ENCODE data around the gene MAU2. TPM values are rescaled to one million over a fixed set of nuclear protein-coding genes. Genes with fewer than 3 reads are reported as not detected.

The MAU2 gene
- total RNA-seq, 1 donor from 2014 or later: 55.2 TPM

DNA sequence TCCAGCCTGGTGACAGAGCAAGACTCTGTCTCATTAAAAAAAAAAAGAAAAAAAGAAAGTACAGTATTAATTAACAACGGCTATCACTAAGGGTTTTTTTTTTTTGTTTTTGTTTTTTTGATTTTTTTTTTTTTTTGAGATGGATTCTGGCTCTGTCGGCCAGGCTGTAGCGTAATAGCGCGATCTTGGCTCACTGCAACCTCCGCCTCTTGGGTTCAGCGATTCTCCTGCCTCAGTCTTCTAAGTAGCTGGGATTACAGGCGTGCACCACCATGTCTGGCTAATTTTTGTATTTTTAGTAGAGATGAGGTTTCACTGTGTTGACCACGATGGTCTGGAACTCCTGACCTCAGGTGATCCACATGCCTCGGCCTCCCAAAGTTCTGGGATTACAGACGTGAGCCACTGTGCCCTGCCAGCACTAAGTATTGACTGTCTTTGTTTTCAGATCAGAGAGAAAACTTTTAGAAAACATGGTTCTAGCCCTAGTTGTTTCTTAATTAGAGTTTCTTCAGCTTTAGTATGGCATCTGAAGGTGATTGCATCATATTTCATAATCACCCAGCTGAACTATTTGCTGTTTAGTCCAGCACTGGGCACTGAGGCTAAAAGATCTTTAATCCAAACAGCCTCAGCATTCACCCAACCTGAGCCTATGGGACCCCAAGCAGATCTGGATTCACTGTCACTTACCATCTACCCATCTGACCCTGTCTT is 82.2 kb downstream of the MAU2 start:
- no peak for DNase-seq (ENCODE audit: extremely low spot score in 2 of 2)
- Histone ChIP-seq H3K36me3 (no peaks in the 10 kb centered on the region), H3K27me3 (no peaks in the 10 kb centered on the region), H3K4me1 (peaks cover 42% of the 10 kb centered on the region), H3K9me3 (no peaks in the 10 kb centered on the region), H3K27ac (peak overlapping the region; percentile 2), H3K4me3 (no peak overlapping the region)
- intact Hi-C loops (cut with DNase I): loop anchor here (10.0 kb wide), 1 partner anchor 82 kb away; no protein-coding TSS in a partner anchor
- TF ChIP-seq POLR2A (IDR thresholded peaks at IDR 0.05): no peak
- no peak for TF ChIP-seq POLR2AphosphoS5 (IDR thresholded peaks at IDR 0.05; ENCODE audit: insufficient read depth in 1 of 2, low read depth in 1 of 2)
- TF ChIP-seq, protein P1, sequence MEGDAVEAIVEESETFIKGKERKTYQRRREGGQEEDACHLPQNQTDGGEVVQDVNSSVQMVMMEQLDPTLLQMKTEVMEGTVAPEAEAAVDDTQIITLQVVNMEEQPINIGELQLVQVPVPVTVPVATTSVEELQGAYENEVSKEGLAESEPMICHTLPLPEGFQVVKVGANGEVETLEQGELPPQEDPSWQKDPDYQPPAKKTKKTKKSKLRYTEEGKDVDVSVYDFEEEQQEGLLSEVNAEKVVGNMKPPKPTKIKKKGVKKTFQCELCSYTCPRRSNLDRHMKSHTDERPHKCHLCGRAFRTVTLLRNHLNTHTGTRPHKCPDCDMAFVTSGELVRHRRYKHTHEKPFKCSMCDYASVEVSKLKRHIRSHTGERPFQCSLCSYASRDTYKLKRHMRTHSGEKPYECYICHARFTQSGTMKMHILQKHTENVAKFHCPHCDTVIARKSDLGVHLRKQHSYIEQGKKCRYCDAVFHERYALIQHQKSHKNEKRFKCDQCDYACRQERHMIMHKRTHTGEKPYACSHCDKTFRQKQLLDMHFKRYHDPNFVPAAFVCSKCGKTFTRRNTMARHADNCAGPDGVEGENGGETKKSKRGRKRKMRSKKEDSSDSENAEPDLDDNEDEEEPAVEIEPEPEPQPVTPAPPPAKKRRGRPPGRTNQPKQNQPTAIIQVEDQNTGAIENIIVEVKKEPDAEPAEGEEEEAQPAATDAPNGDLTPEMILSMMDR (IDR thresholded peaks at IDR 0.05): no peak

DNA sequence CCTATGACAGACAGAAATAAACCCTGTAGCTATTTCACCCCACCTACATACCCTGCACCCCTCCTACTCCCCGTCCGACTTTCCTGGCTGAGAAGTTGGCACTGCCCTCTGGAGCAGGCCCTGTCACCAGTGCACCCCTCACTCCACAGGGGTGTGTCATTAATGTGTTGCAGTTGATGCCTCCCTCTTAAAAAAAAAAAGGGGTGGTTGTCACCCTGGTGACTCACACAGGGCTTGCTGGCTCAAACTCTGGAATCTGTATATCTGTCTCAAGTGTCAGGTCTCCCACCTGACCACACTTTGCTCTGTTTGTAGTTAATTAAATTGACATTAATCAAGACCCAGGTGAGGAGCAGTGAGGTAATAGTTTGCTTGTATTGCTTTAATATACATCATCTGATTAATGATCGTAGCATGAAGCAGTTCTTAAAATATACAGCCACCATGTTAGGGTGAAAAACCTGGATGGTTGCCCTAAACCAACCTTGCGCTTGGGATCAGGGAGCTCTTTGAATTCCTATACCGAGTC is 82.8 kb downstream of the MAU2 start:
- Histone ChIP-seq H3K9me3 (no peaks in the 10 kb centered on the region), H3K4me1 (peaks cover 49% of the 10 kb centered on the region), H3K27me3 (no peaks in the 10 kb centered on the region), H3K27ac (peak overlapping the region; percentile 2), H3K4me3 (no peak overlapping the region), H3K36me3 (no peaks in the 10 kb centered on the region)
- intact Hi-C loops (cut with DNase I): loop anchor here (10.0 kb wide), 1 partner anchor 81 kb away; no protein-coding TSS in a partner anchor
- DNase-seq (ENCODE audit: extremely low spot score in 2 of 2): no peak
- TF ChIP-seq POLR2AphosphoS5 (IDR thresholded peaks at IDR 0.05; ENCODE audit: insufficient read depth in 1 of 2, low read depth in 1 of 2) (no peak), POLR2A (IDR thresholded peaks at IDR 0.05) (no peak)
- TF ChIP-seq, protein P1 (IDR thresholded peaks at IDR 0.05): no peak

DNA sequence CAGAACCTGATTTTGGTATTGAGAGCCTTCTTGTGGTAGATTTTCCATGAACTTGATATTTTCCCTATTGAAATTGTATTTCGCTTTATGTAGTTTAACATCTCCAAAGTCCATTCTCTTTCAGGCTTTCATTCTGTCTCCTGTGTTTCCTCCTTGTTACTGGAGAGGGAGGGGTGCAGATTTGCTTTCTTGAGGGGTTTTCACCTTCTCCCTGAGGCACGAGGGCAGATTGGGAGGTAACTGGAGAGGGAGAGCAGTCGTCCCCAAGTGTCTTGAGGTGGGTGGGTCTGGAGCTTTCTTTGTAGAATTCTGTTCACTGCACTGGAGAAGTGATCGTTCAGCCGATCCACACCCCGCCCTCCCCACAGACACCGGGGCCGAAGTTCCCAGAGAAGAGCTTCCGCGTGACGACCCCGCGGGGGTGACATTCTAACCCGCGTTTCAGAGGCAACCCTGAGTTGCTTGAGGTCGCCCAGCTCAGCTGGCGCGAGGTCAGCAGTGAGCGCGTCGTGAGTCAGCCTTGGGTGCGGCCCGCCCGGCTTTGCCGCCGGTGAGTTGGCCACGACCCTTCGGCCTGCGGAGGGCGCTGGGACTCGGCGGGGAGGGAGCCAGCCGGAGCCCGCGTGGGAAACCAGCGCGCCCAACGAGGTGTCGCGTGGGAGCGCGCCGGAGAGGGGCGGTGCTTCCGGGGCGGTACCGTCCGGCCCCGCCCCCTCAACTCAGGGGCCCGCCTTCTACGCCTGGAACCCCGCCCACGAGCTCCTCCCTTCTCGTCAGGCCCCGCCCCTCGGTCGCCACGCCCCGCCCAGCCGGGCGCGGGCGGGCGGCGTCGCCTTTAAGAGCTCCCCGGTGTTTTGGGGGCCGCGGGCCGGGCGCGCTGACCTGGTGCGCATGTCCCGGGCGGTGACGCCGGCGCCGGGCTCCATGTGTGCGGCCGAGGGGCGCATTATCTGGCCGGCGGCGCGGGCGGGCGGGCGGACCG is 84.5 kb downstream of the MAU2 start, which contains the start of gene GATAD2A:
GATAD2A (plus strand) TSS at position 797 of the 982 bp plus-strand sequence. CDS start 59,671 bp downstream, outside the sequence.
- Histone ChIP-seq H3K27me3 (no peaks in the 10 kb centered on the region), H3K9me3 (no peaks in the 10 kb centered on the region), H3K27ac (peak within 1 kb of the TSS; percentile 83), H3K4me3 (peak within 1 kb of the TSS; percentile 87 to 94), H3K36me3 (no peaks in the 10 kb centered on the region), H3K4me1 (peaks cover 59% of the 10 kb centered on the region)
- intact Hi-C loops (cut with DNase I): loop anchor here (10.0 kb wide), 1 partner anchor 80 kb away; no protein-coding TSS in a partner anchor
- TF ChIP-seq POLR2A (IDR thresholded peaks at IDR 0.05): peak in 1 of 2 donors; percentile 50
- TF ChIP-seq POLR2AphosphoS5 (IDR thresholded peaks at IDR 0.05; ENCODE audit: insufficient read depth in 1 of 2, low read depth in 1 of 2): peak; percentile 39 to 84
- TF ChIP-seq, protein P1 (IDR thresholded peaks at IDR 0.05): no peak
- DNase-seq (ENCODE audit: extremely low spot score in 2 of 2): peak in 1 of 2 donors; percentile 94

DNA sequence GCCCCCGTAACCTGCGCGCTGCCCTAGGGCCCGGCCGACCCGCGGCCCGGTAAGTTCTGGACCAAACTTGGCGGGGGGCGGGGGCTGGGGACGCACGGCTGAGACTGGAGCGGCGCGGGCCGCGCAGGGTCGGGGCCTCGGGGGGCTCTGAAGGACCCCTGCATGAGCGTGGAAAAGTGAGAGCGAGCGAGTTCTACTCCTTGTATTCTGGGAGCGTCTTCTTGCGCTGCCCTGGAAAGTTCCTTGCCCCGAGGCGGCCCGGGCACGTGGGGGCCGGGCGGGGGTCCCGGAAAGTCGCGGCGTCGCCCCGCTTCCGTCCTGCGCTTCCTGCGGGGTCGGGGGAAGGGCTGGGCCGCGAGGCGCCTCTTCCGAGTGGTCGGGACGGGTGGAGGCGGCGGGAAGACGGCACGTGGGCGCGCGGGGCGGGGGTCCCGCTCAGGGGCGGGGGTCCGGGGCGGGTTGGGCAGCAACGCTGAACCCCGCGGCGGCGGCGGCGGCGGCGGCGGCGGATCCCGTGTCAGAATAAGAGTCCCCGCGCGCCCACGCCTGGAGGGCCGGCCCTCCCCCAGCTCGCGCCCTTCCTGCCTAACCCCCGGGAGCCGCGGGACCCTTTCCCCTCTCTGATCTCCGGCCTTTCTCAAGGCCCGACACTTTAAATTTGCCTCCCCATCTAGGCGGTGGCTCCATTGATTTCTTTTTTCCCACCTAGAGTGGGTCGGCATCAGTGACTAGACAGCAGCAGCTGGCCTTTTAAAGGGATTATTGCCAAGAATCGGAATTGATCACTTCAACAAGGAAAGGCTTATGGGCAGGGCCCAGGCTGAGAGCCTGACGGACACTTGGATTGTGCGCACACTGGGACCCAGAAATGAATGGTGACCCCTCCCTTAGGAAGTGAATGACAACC is 85.6 kb downstream of the MAU2 start:
- no peak for DNase-seq (ENCODE audit: extremely low spot score in 2 of 2)
- intact Hi-C loops (cut with DNase I): loop anchor here (10.0 kb wide), 1 partner anchor 79 kb away; no protein-coding TSS in a partner anchor
- Histone ChIP-seq H3K4me1 (peaks cover 65% of the 10 kb centered on the region), H3K36me3 (no peaks in the 10 kb centered on the region), H3K4me3 (peak overlapping the region; percentile 87 to 94), H3K9me3 (no peaks in the 10 kb centered on the region), H3K27ac (peak overlapping the region; percentile 83), H3K27me3 (no peaks in the 10 kb centered on the region)
- TF ChIP-seq POLR2AphosphoS5 (IDR thresholded peaks at IDR 0.05; ENCODE audit: insufficient read depth in 1 of 2, low read depth in 1 of 2) (no peak), POLR2A (IDR thresholded peaks at IDR 0.05) (no peak)
- TF ChIP-seq, protein P1 (IDR thresholded peaks at IDR 0.05): no peak
